ENCODE results near the gene RAD51B.

Gene RAD51B

GRCh38 chr14:67970923-67971322 lies 151.3 kb downstream of the RAD51B start:
- Histone ChIP-seq H3K4me3 (no peak overlapping the region), H3K9me3 (replicated peaks in 1 of 11) (peaks cover 20 to 32% (median 26%) of the 10 kb centered on the region in 11 experiments), H3K27ac (no peak overlapping the region), H3K36me3 (peaks cover 0 to 24% (median 12%) of the 10 kb centered on the region in 11 experiments; a peak in 12 of 22 replicates), H3K4me2 (no peak overlapping the region), H3K4me1 (no peaks in the 10 kb centered on the region), H4K20me1 (no peaks in the 10 kb centered on the region), H3K9ac (no peak overlapping the region), H3K27me3 (no peaks in the 10 kb centered on the region)
- TF ChIP-seq Cebpa-rat (IDR thresholded peaks at IDR 0.05), result no peak

- H3K9me3 ChIP-seq (replicated peaks in 1 of 11), result peaks cover 20 to 25% (median 23%) of the 10 kb centered on the region in 11 experiments
- H3K27me3 ChIP-seq, result no peaks in the 10 kb centered on the region
- H3K9ac ChIP-seq, result no peak overlapping the region
- peaks cover 0 to 22% (median 10%) of the 10 kb centered on the region in 11 experiments; a peak in 11 of 22 replicates for H3K36me3 ChIP-seq
- no peak overlapping the region for H3K27ac ChIP-seq
- no peaks in the 10 kb centered on the region for H3K4me1 ChIP-seq
- no peak for TF ChIP-seq Cebpa-rat (IDR thresholded peaks at IDR 0.05)
- H3K4me2 ChIP-seq, result no peak overlapping the region
- no peaks in the 10 kb centered on the region for H4K20me1 ChIP-seq
- H3K4me3 ChIP-seq, result no peak overlapping the region
Measured at GRCh38 chr14:67971627-67972625, 152.3 kb downstream of the RAD51B start.

GRCh38 chr14:67973436-67973835 lies 153.9 kb downstream of the RAD51B start:
- no peak overlapping the region for H3K4me3 ChIP-seq
- no peak overlapping the region for H3K27ac ChIP-seq
- H4K20me1 ChIP-seq, result no peaks in the 10 kb centered on the region
- H3K4me2 ChIP-seq, result no peak overlapping the region
- H3K36me3 ChIP-seq, result peaks cover 0 to 6% (median 0%) of the 10 kb centered on the region in 11 experiments; a peak in 4 of 22 replicates
- TF ChIP-seq Cebpa-rat (IDR thresholded peaks at IDR 0.05), result no peak
- no peaks in the 10 kb centered on the region for H3K27me3 ChIP-seq
- no peaks in the 10 kb centered on the region for H3K4me1 ChIP-seq
- peaks cover 7 to 10% (median 8%) of the 10 kb centered on the region in 11 experiments for H3K9me3 ChIP-seq (replicated peaks in 1 of 11)
- no peak overlapping the region for H3K9ac ChIP-seq

- Histone ChIP-seq H3K9me3 (replicated peaks in 1 of 11) (no peaks in the 10 kb centered on the region), H3K4me2 (no peak overlapping the region), H3K4me3 (no peak overlapping the region), H3K9ac (no peak overlapping the region), H3K4me1 (0 out of 20 replicates have a peak, but pooled peaks cover 0 to 4% (median 0%) of the 10 kb centered on the region in 10 experiments), H3K27ac (no peak overlapping the region), H3K36me3 (no peaks in the 10 kb centered on the region), H3K27me3 (no peaks in the 10 kb centered on the region), H4K20me1 (no peaks in the 10 kb centered on the region)
- TF ChIP-seq Cebpa-rat (IDR thresholded peaks at IDR 0.05), result no peak
Measured at GRCh38 chr14:67975470-67975869, 155.9 kb downstream of the RAD51B start.

- H3K36me3 ChIP-seq, result no peaks in the 10 kb centered on the region
- H3K4me2 ChIP-seq, result no peak overlapping the region
- no peak overlapping the region for H3K4me3 ChIP-seq
- H3K9me3 ChIP-seq (replicated peaks in 1 of 11), result no peaks in the 10 kb centered on the region
- H3K27ac ChIP-seq, result no peak overlapping the region
- H3K9ac ChIP-seq, result no peak overlapping the region
- no peak for TF ChIP-seq Cebpa-rat (IDR thresholded peaks at IDR 0.05)
- H4K20me1 ChIP-seq, result no peaks in the 10 kb centered on the region
- H3K27me3 ChIP-seq, result no peaks in the 10 kb centered on the region
- 0 out of 20 replicates have a peak, but pooled peaks cover 0 to 4% (median 0%) of the 10 kb centered on the region in 10 experiments for H3K4me1 ChIP-seq
Measured at GRCh38 chr14:67977434-67978034, 158.0 kb downstream of the RAD51B start.

GRCh38 chr14:67978749-67979148 lies 159.2 kb downstream of the RAD51B start:
- Histone ChIP-seq H3K9ac (no peak overlapping the region), H3K36me3 (no peaks in the 10 kb centered on the region), H4K20me1 (no peaks in the 10 kb centered on the region), H3K27ac (no peak overlapping the region), H3K27me3 (no peaks in the 10 kb centered on the region), H3K4me1 (0 out of 20 replicates have a peak, but pooled peaks cover 0 to 4% (median 0%) of the 10 kb centered on the region in 10 experiments), H3K4me3 (no peak overlapping the region), H3K4me2 (no peak overlapping the region), H3K9me3 (replicated peaks in 1 of 11) (no peaks in the 10 kb centered on the region)
- TF ChIP-seq Cebpa-rat (IDR thresholded peaks at IDR 0.05), result no peak

- Histone ChIP-seq H3K9me3 (replicated peaks in 1 of 11) (no peaks in the 10 kb centered on the region), H3K27ac (no peak overlapping the region), H3K4me1 (peaks cover 0 to 14% (median 0%) of the 10 kb centered on the region in 10 experiments; a peak in 4 of 20 replicates), H3K9ac (no peak overlapping the region), H3K4me3 (no peak overlapping the region), H3K36me3 (no peaks in the 10 kb centered on the region), H3K27me3 (no peaks in the 10 kb centered on the region), H3K4me2 (no peak overlapping the region), H4K20me1 (no peaks in the 10 kb centered on the region)
- TF ChIP-seq Cebpa-rat (IDR thresholded peaks at IDR 0.05), result no peak
Measured at GRCh38 chr14:67982711-67983608, 163.4 kb downstream of the RAD51B start.

GRCh38 chr14:67984274-67984673 lies 164.7 kb downstream of the RAD51B start:
- TF ChIP-seq Cebpa-rat (IDR thresholded peaks at IDR 0.05), result no peak
- Histone ChIP-seq H4K20me1 (no peaks in the 10 kb centered on the region), H3K36me3 (no peaks in the 10 kb centered on the region), H3K9me3 (replicated peaks in 1 of 11) (no peaks in the 10 kb centered on the region), H3K27me3 (no peaks in the 10 kb centered on the region), H3K9ac (no peak overlapping the region), H3K27ac (no peak overlapping the region), H3K4me3 (no peak overlapping the region), H3K4me1 (peaks cover 0 to 12% (median 0%) of the 10 kb centered on the region in 10 experiments; a peak in 4 of 20 replicates), H3K4me2 (no peak overlapping the region)
